K562 (cell line): ENCODE data around the gene CTDNEP1. TPM values are rescaled to one million over a fixed set of nuclear protein-coding genes. Genes with fewer than 3 reads are reported as not detected.

Experiments
- CTBP1 ChIP-seq: fragments of 450-650 bp; IDR thresholded peaks from 2 replicates; pipeline ENCODE4 v1.6.1; 2016; ENCODE audit warnings: borderline replicate concordance
- CXXC5 ChIP-seq: fragments of 250-450 bp; sonication (Bioruptor Pico); IDR thresholded peaks from 2 replicates; pipeline ENCODE4 v1.8.0; 2022; ENCODE audit warnings: inconsistent platforms, mild to moderate bottlenecking, moderate library complexity
- DLX4 ChIP-seq: fragments of 250-450 bp; sonication (Bioruptor Pico); IDR thresholded peaks from 2 replicates; pipeline ENCODE4 v1.6.1; 2021; ENCODE audit warnings: mild to moderate bottlenecking
- IFI16 ChIP-seq: fragments of 250-450 bp; sonication (Bioruptor Pico); IDR thresholded peaks from 2 replicates; pipeline ENCODE4 v2.1.2; 2022; ENCODE audit warnings: mild to moderate bottlenecking, inconsistent platforms
- ILF3 ChIP-seq: fragments of 450-650 bp; IDR thresholded peaks from 2 replicates; pipeline ENCODE4 v1.6.1; 2018; ENCODE audit warnings: antibody characterized with exemption, mild to moderate bottlenecking, moderate library complexity, borderline replicate concordance
- L3MBTL2 ChIP-seq: fragments of 450-650 bp; IDR thresholded peaks from 2 replicates; pipeline ENCODE4 v1.6.1; 2016; ENCODE audit warnings: mild to moderate bottlenecking, moderate library complexity
- MAX ChIP-seq: sonication (generic); formaldehyde crosslinking; IDR thresholded peaks from 2 replicates; pipeline ENCODE4 v1.9.0; 2022; ENCODE audit warnings: mild to moderate bottlenecking, missing genetic modification reagents
- NR4A1 ChIP-seq, 2 experiments: fragments of 250-450 bp in 1 of 2; fragments of 450-650 bp in 1 of 2; sonication (Bioruptor Pico) in 1 of 2; IDR thresholded peaks; 2 replicates each; pipeline versions ENCODE4 v1.4.0 to v1.6.1; 2016 to 2020; ENCODE audit warnings: mild to moderate bottlenecking in 2 of 2, missing compliant biosample characterization in 1 of 2, missing genetic modification characterization in 1 of 2, moderate library complexity in 1 of 2
- SMC3 ChIP-seq: conservative IDR thresholded peaks from 2 replicates; pipeline ENCODE4 v1.6.1; 2011; ENCODE audit warnings: low read depth, low read length, improper control_type of control experiment; ENCODE audit not compliant: insufficient read depth
- THRAP3 ChIP-seq: fragments of 450-650 bp; IDR thresholded peaks from 2 replicates; pipeline ENCODE4 v1.6.1; 2016; ENCODE audit warnings: mild to moderate bottlenecking, inconsistent platforms, borderline replicate concordance
- YY1 ChIP-seq, 3 experiments: IDR thresholded peaks; 2 replicates each; pipeline ENCODE4 v1.6.1; 2011; ENCODE audit warnings: low read length in 2 of 3, mild to moderate bottlenecking in 2 of 3, moderate library complexity in 2 of 3, borderline replicate concordance in 1 of 3, control low read depth in 1 of 3, low read depth in 1 of 3; ENCODE audit not compliant: insufficient read depth in 3 of 3, insufficient replicate concordance in 2 of 3, control insufficient read depth in 1 of 3, insufficient read length in 1 of 3; ENCODE audit errors: extremely low read depth in 1 of 3
- ZNF143 ChIP-seq: sonication (generic); formaldehyde crosslinking; IDR thresholded peaks from 2 replicates; pipeline ENCODE4 v1.9.0; 2022; ENCODE audit warnings: mild to moderate bottlenecking, missing genetic modification reagents
- ZNF165 ChIP-seq: fragments of 250-450 bp; sonication (Bioruptor Pico); IDR thresholded peaks from 2 replicates; pipeline ENCODE4 v1.4.0; 2020; ENCODE audit warnings: borderline replicate concordance
- ZNF311 ChIP-seq: fragments of 250-450 bp; sonication (Bioruptor Pico); IDR thresholded peaks from 2 replicates; pipeline ENCODE4 v1.4.0; 2020; ENCODE audit warnings: mild to moderate bottlenecking, moderate library complexity
- ZNF398 ChIP-seq: fragments of 250-450 bp; sonication (Bioruptor Pico); IDR thresholded peaks from 2 replicates; pipeline ENCODE4 v1.8.0; 2021; ENCODE audit warnings: moderate library complexity, mild to moderate bottlenecking, inconsistent platforms
- ZNF76 ChIP-seq: fragments of 250-450 bp; sonication (Bioruptor Pico); IDR thresholded peaks from 2 replicates; pipeline ENCODE4 v1.4.0; 2020; ENCODE audit warnings: mild to moderate bottlenecking, moderate library complexity, borderline replicate concordance
- polyA plus RNA-seq, 8 experiments: library from polyadenylated mRNA; depleted of rRNA in 4 of 8; stranded (reverse) in 5 of 8; unstranded in 3 of 8; fragments of >200 nt; fragmentation: Nextera tagmentation in 2 of 8; fragmentation: Illumina TruSeq in 1 of 8; extraction: Ambion mirVana in 2 of 8; extraction: Trizol in 1 of 8; gene quantifications; 2 replicates each; pipeline versions ENCODE4 v1.2.1 to v1.2.3, GENCODE V29; 2011 to 2014; ENCODE audit warnings: inconsistent platforms in 1 of 8, missing spikeins in 1 of 8
- total RNA-seq, 7 experiments: library from RNA; depleted of rRNA in 6 of 7; stranded (reverse); fragments of >200 nt in 6 of 7; fragmentation: Illumina TruSeq in 2 of 7; extraction: Trizol in 2 of 7; gene quantifications; 2 replicates each; pipeline versions ENCODE4 v1.2.1 to v1.2.3, GENCODE V29; 2011 to 2021; ENCODE audit warnings: low replicate concordance in 1 of 7
- TF ChIP-seq, protein P1 (sequence below): sonication (generic); formaldehyde crosslinking; IDR thresholded peaks from 2 replicates; pipeline ENCODE4 v1.8.1; 2023; ENCODE audit warnings: mild to moderate bottlenecking, missing genetic modification reagents
- TF ChIP-seq, protein P2 (sequence below): sonication (generic); formaldehyde crosslinking; IDR thresholded peaks from 2 replicates; pipeline ENCODE4 v1.9.0; 2022; ENCODE audit warnings: mild to moderate bottlenecking, missing genetic modification reagents
- TF ChIP-seq, protein P3 (sequence below): IDR thresholded peaks from 2 replicates; pipeline ENCODE4 v1.6.1; 2011; ENCODE audit warnings: borderline replicate concordance, low read depth, mild to moderate bottlenecking, moderate library complexity, low read length; ENCODE audit not compliant: insufficient read depth, poor library complexity, severe bottlenecking

The CTDNEP1 gene
- total and polyA plus RNA-seq, 9 of the 15 experiments (the other 6 are each of a cell fraction or from before 2014, with no cell fraction given): 10.7 to 150 (median 28.5) TPM

- TF ChIP-seq CTBP1: peak; percentile 40; the same call in 1 of the 2 replicates
- TF ChIP-seq DLX4 (CRISPR knock-in tag): no peak
- no peak for TF ChIP-seq THRAP3
- no peak for TF ChIP-seq ILF3
- TF ChIP-seq CXXC5 (CRISPR knock-in tag): peak; percentile 82
- TF ChIP-seq ZNF311 (CRISPR knock-in tag): no peak
- no peak for TF ChIP-seq NR4A1 (CRISPR knock-in tag; IDR thresholded peaks at IDR 0.05)
- TF ChIP-seq NR4A1 (tag; IDR thresholded peaks at IDR 0.05): 0 out of 2 replicates have a peak, but pooled peaks have one; percentile 55
- TF ChIP-seq IFI16 (CRISPR knock-in tag): no peak
- TF ChIP-seq L3MBTL2: peak; percentile 91
- TF ChIP-seq YY1 (IDR thresholded peaks at IDR 0.05; ENCODE audit: borderline replicate concordance in 1 of 3, control insufficient read depth in 1 of 3, extremely low read depth in 1 of 3, insufficient read depth in 3 of 3, insufficient read length in 1 of 3, insufficient replicate concordance in 2 of 3, low read depth in 1 of 3, low read length in 2 of 3): peak in 1 of 3 experiments; percentile 23
- TF ChIP-seq, protein P1, sequence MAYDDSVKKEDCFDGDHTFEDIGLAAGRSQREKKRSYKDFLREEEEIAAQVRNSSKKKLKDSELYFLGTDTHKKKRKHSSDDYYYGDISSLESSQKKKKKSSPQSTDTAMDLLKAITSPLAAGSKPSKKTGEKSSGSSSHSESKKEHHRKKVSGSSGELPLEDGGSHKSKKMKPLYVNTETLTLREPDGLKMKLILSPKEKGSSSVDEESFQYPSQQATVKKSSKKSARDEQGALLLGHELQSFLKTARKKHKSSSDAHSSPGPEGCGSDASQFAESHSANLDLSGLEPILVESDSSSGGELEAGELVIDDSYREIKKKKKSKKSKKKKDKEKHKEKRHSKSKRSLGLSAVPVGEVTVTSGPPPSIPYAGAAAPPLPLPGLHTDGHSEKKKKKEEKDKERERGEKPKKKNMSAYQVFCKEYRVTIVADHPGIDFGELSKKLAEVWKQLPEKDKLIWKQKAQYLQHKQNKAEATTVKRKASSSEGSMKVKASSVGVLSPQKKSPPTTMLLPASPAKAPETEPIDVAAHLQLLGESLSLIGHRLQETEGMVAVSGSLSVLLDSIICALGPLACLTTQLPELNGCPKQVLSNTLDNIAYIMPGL: no peak
- no peak for TF ChIP-seq ZNF143 (CRISPR knock-in tag)
- peak; percentile 90 for TF ChIP-seq MAX (CRISPR knock-in tag)
- TF ChIP-seq ZNF76 (CRISPR knock-in tag): no peak
- TF ChIP-seq ZNF165: no peak
- TF ChIP-seq, protein P2, sequence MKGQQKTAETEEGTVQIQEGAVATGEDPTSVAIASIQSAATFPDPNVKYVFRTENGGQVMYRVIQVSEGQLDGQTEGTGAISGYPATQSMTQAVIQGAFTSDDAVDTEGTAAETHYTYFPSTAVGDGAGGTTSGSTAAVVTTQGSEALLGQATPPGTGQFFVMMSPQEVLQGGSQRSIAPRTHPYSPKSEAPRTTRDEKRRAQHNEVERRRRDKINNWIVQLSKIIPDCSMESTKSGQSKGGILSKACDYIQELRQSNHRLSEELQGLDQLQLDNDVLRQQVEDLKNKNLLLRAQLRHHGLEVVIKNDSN (CRISPR knock-in tag): peak; percentile 61; the same call in 1 of the 2 replicates
- TF ChIP-seq ZNF398: no peak
- TF ChIP-seq, protein P3, sequence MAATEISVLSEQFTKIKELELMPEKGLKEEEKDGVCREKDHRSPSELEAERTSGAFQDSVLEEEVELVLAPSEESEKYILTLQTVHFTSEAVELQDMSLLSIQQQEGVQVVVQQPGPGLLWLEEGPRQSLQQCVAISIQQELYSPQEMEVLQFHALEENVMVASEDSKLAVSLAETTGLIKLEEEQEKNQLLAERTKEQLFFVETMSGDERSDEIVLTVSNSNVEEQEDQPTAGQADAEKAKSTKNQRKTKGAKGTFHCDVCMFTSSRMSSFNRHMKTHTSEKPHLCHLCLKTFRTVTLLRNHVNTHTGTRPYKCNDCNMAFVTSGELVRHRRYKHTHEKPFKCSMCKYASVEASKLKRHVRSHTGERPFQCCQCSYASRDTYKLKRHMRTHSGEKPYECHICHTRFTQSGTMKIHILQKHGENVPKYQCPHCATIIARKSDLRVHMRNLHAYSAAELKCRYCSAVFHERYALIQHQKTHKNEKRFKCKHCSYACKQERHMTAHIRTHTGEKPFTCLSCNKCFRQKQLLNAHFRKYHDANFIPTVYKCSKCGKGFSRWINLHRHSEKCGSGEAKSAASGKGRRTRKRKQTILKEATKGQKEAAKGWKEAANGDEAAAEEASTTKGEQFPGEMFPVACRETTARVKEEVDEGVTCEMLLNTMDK: peak; percentile 19
- peak; percentile 83 for TF ChIP-seq SMC3
Observed at GRCh38 chr17:7296189-7296861, 44.8 kb upstream of the CTDNEP1 start (continued).
